H1 (cell line): ENCODE measurements around the gene C2orf81. TPM values are rescaled to one million over a fixed set of nuclear protein-coding genes. Genes with fewer than 3 reads are reported as not detected.
A peak's percentile ranks its signal among the peaks of the same experiment; 100 is the strongest.

Source experiments
- CTCF ChIA-PET: fragments of 300-600 bp; sonication (Branson Sonifier 250); formaldehyde crosslinking; loops from one replicate; lab custom pipeline; 2021; ENCODE audit not compliant: partially characterized antibody; lab: Charles Lee
- POLR2A ChIA-PET: fragments of 300-600 bp; sonication (Branson Sonifier 250); formaldehyde crosslinking; loops from one replicate; lab custom pipeline; 2021; ENCODE audit warnings: inconsistent platforms; ENCODE audit not compliant: partially characterized antibody; lab: Charles Lee
- DNase-seq, 2 experiments: peaks; one replicate each; pipeline versions ENCODE4 v3.0.0 to v3.0.0-alpha.2; 2010 to 2022; ENCODE audit warnings: low spot score in 2 of 2, low read depth in 1 of 2, mixed read lengths in 1 of 2
- FAIRE-seq: peaks from 2 replicates; lab custom pipeline; 2011; peaks lifted over from hg19 to GRCh38; lab: Jason Lieb, UNC
- H2AFZ ChIP-seq: 2 replicates; pipeline ENCODE4 v1.8.1; 2012; ENCODE audit warnings: low read length, inconsistent platforms
- H2AK5ac ChIP-seq: 2 replicates; pipeline ENCODE4 v1.6.1; 2013; ENCODE audit warnings: low read depth, low read length
- H2BK120ac ChIP-seq: replicated peaks from 2 replicates; pipeline ENCODE3; 2013; ENCODE audit warnings: low read depth, low read length, inconsistent platforms
- H2BK12ac ChIP-seq: 2 replicates; pipeline ENCODE4 v1.6.1; 2013; ENCODE audit warnings: low read depth, low read length
- H2BK15ac ChIP-seq: 2 replicates; pipeline ENCODE4 v1.6.1; 2013; ENCODE audit warnings: low read length
- H2BK20ac ChIP-seq: 2 replicates; pipeline ENCODE4 v1.6.1; 2013; ENCODE audit warnings: low read length
- H2BK5ac ChIP-seq: 2 replicates; pipeline ENCODE4 v1.6.1; 2013; ENCODE audit warnings: low read depth, low read length
- H3K14ac ChIP-seq: 2 replicates; pipeline ENCODE4 v1.6.1; 2013; ENCODE audit warnings: inconsistent platforms; ENCODE audit not compliant: insufficient read length
- H3K18ac ChIP-seq: 2 replicates; pipeline ENCODE4 v1.6.1; 2013; ENCODE audit warnings: low read length; ENCODE audit errors: extremely low read depth
- H3K23ac ChIP-seq: 2 replicates; pipeline ENCODE4 v1.6.1; 2013; ENCODE audit warnings: inconsistent platforms; ENCODE audit not compliant: insufficient read length
- H3K23me2 ChIP-seq: 2 replicates; pipeline ENCODE4 v1.6.1; 2013; ENCODE audit warnings: low read depth, low read length
- H3K27ac ChIP-seq: 2 replicates; pipeline ENCODE4 v1.6.1; 2011; ENCODE audit warnings: low read depth, low read length, inconsistent platforms
- H3K27me3 ChIP-seq, 4 experiments: replicated peaks in 1 of 4; 1 replicate in 1 of 4; 2 replicates in 3 of 4; pipeline versions ENCODE4 v1.6.1 to v1.8.1; 2011 to 2013; ENCODE audit warnings: low read length in 3 of 4, mild to moderate bottlenecking in 3 of 4, inconsistent platforms in 2 of 4, mixed read lengths in 2 of 4, moderate library complexity in 1 of 4; ENCODE audit not compliant: control insufficient read depth in 3 of 4, insufficient read depth in 3 of 4; ENCODE audit errors: extremely low read depth in 1 of 4
- H3K36me3 ChIP-seq, 4 experiments: 2 replicates each; pipeline versions ENCODE4 v1.6.1 to v1.8.1; 2011 to 2013; ENCODE audit warnings: mild to moderate bottlenecking in 4 of 4, low read length in 3 of 4, moderate library complexity in 2 of 4, control low read depth in 1 of 4, inconsistent platforms in 1 of 4; ENCODE audit not compliant: insufficient read depth in 4 of 4, control insufficient read depth in 2 of 4
- H3K4ac ChIP-seq: replicated peaks from 2 replicates; pipeline ENCODE3; 2013; ENCODE audit warnings: low read length, low read depth, mixed read lengths, inconsistent platforms; ENCODE audit not compliant: insufficient read length
- H3K4me1 ChIP-seq, 4 experiments: replicated peaks in 1 of 4; 1 replicate in 1 of 4; 2 replicates in 3 of 4; pipeline versions ENCODE4 v1.6.1 to v1.8.1; 2011 to 2013; ENCODE audit warnings: low read length in 3 of 4, inconsistent platforms in 2 of 4, mixed read lengths in 1 of 4; ENCODE audit not compliant: insufficient read depth in 4 of 4, control insufficient read depth in 3 of 4
- H3K4me2 ChIP-seq, 2 experiments: 2 replicates each; pipeline versions ENCODE4 v1.6.1 to v1.8.1; 2011 to 2013; ENCODE audit warnings: low read depth in 2 of 2, low read length in 2 of 2, control low read depth in 1 of 2, inconsistent platforms in 1 of 2, mild to moderate bottlenecking in 1 of 2; ENCODE audit not compliant: insufficient read depth in 1 of 2
- H3K4me3 ChIP-seq, 4 experiments: fragments of 200-600, 300-600 bp in 1 of 4; sonication (generic), shearing (Covaris generic), sonication (Bioruptor Twin) in 1 of 4; 2 replicates each; pipeline versions ENCODE4 v1.5.1 to v1.8.1; 2011 to 2016; ENCODE audit warnings: low read length in 4 of 4, low read depth in 3 of 4, control low read depth in 2 of 4, inconsistent platforms in 2 of 4, mild to moderate bottlenecking in 2 of 4, mixed read lengths in 1 of 4, moderate library complexity in 1 of 4; ENCODE audit not compliant: insufficient read depth in 2 of 4; ENCODE audit errors: extremely low read depth in 1 of 4
- H3K56ac ChIP-seq: replicated peaks from 2 replicates; pipeline ENCODE3; 2013; ENCODE audit warnings: low read depth, mild to moderate bottlenecking, mixed read lengths, low read length, inconsistent platforms; ENCODE audit not compliant: insufficient read length
- H3K79me1 ChIP-seq: 2 replicates; pipeline ENCODE4 v1.6.1; 2013; ENCODE audit warnings: low read depth, low read length, control low read depth
- H3K79me2 ChIP-seq, 2 experiments: 2 replicates each; pipeline versions ENCODE4 v1.6.1 to v1.8.1; 2012 to 2013; ENCODE audit warnings: low read length in 2 of 2, mild to moderate bottlenecking in 2 of 2, inconsistent platforms in 1 of 2; ENCODE audit not compliant: insufficient read depth in 2 of 2, control insufficient read depth in 1 of 2
- H3K9ac ChIP-seq, 4 experiments: replicated peaks in 1 of 4; 1 replicate in 1 of 4; 2 replicates in 3 of 4; pipeline versions ENCODE4 v1.6.1 to v1.8.1; 2011 to 2013; ENCODE audit warnings: low read depth in 3 of 4, low read length in 3 of 4, control low read depth in 2 of 4, mild to moderate bottlenecking in 2 of 4, moderate library complexity in 2 of 4, inconsistent platforms in 1 of 4; ENCODE audit errors: extremely low read depth in 1 of 4
- H3K9me3 ChIP-seq, 2 experiments: 2 replicates each; pipeline versions ENCODE4 v1.6.1 to v1.8.1; 2012 to 2013; ENCODE audit warnings: mild to moderate bottlenecking in 2 of 2, moderate library complexity in 2 of 2, control low read depth in 1 of 2, inconsistent platforms in 1 of 2, low read depth in 1 of 2, low read length in 1 of 2, mixed read lengths in 1 of 2; ENCODE audit not compliant: insufficient read depth in 2 of 2
- H4K20me1 ChIP-seq, 2 experiments: replicated peaks in 1 of 2; 2 replicates each; pipeline versions ENCODE3 to v1.8.1; 2011 to 2013; ENCODE audit warnings: inconsistent platforms in 2 of 2, low read length in 2 of 2, mild to moderate bottlenecking in 1 of 2; ENCODE audit not compliant: insufficient read depth in 2 of 2, control insufficient read depth in 1 of 2
- H4K5ac ChIP-seq: 2 replicates; pipeline ENCODE4 v1.6.1; 2013; ENCODE audit warnings: low read length, low read depth, mixed read lengths, inconsistent platforms; ENCODE audit not compliant: insufficient read length
- H4K8ac ChIP-seq: 2 replicates; pipeline ENCODE4 v1.8.0; 2013; ENCODE audit warnings: mild to moderate bottlenecking, moderate library complexity, low read length, inconsistent platforms; ENCODE audit not compliant: insufficient read depth; ENCODE audit errors: extremely low read depth
- H4K91ac ChIP-seq: replicated peaks from 2 replicates; pipeline ENCODE3; 2013; ENCODE audit warnings: low read length, mixed read lengths, inconsistent platforms; ENCODE audit not compliant: insufficient read length
- ASH2L ChIP-seq: fragments of 200-600, 300-600 bp; sonication (generic); IDR thresholded peaks from one replicate; pipeline ENCODE4 v1.7.1; 2017; ENCODE audit warnings: low read length
- BRCA1 ChIP-seq: IDR thresholded peaks from 2 replicates; pipeline ENCODE4 v1.6.1; 2012; ENCODE audit warnings: low read depth, low read length, improper control_type of control experiment
- EP300 ChIP-seq, 2 experiments: IDR thresholded peaks; 1 replicate in 1 of 2; 2 replicates in 1 of 2; pipeline ENCODE4 v1.6.1; 2011 to 2012; ENCODE audit warnings: low read depth in 2 of 2, low read length in 2 of 2, mild to moderate bottlenecking in 2 of 2, borderline replicate concordance in 1 of 2, inconsistent platforms in 1 of 2, moderate library complexity in 1 of 2
- HDAC2 ChIP-seq, 2 experiments: fragments of 300-600 bp in 1 of 2; sonication (generic) in 1 of 2; IDR thresholded peaks; 2 replicates each; pipeline ENCODE4 v1.6.1; 2011 to 2012; ENCODE audit warnings: low read depth in 2 of 2, low read length in 2 of 2, mild to moderate bottlenecking in 2 of 2, moderate library complexity in 2 of 2, borderline replicate concordance in 1 of 2, inconsistent platforms in 1 of 2
- KDM4A ChIP-seq: IDR thresholded peaks from one replicate; pipeline ENCODE4 v1.7.1; 2012; ENCODE audit warnings: low read depth, mild to moderate bottlenecking, moderate library complexity, low read length, inconsistent platforms; ENCODE audit not compliant: severe bottlenecking
- KDM5A ChIP-seq: fragments of 200-600 bp; IDR thresholded peaks from 2 replicates; pipeline ENCODE4 v1.7.1; 2012; ENCODE audit warnings: mild to moderate bottlenecking, low read length, inconsistent platforms, mixed read lengths
- POLR2AphosphoS5 ChIP-seq: IDR thresholded peaks from 2 replicates; pipeline ENCODE4 v1.6.1; 2011; ENCODE audit warnings: low read depth, low read length
- RBBP5 ChIP-seq: IDR thresholded peaks from 2 replicates; pipeline ENCODE4 v1.7.1; 2012; ENCODE audit warnings: low read depth, mild to moderate bottlenecking, inconsistent platforms, low read length, moderate library complexity, borderline replicate concordance
- SAP30 ChIP-seq: fragments of 300-600 bp; sonication (generic); IDR thresholded peaks from 2 replicates; pipeline ENCODE4 v1.7.1; 2012; ENCODE audit warnings: low read length, moderate library complexity, mild to moderate bottlenecking, inconsistent platforms; ENCODE audit not compliant: insufficient read depth, insufficient replicate concordance
- SIRT6 ChIP-seq: IDR thresholded peaks from one replicate; pipeline ENCODE4 v1.7.1; 2012; ENCODE audit warnings: low read length, inconsistent platforms
- SUZ12 ChIP-seq: fragments of 200-600 bp; sonication (generic); IDR thresholded peaks from 2 replicates; pipeline ENCODE4 v1.6.1; 2012; ENCODE audit warnings: mild to moderate bottlenecking, inconsistent platforms, low read length, moderate library complexity, mixed read lengths
- WGBS, 2 experiments: shearing (Covaris generic) in 1 of 2; methylation state at CpG; one replicate each; pipeline versions ENCODE4 v1.1.6 to v1.1.7; 2013 to 2015; ENCODE audit warnings: low lambda C conversion rate in 2 of 2, mixed read lengths in 2 of 2, inconsistent platforms in 1 of 2, low coverage in 1 of 2, missing lambda C conversion rate in 1 of 2; ENCODE audit not compliant: insufficient replicate concordance in 2 of 2, insufficient coverage in 1 of 2, insufficient read length in 1 of 2; ENCODE audit errors: extremely low coverage in 1 of 2, missing lambda C conversion rate in 1 of 2; 5-methylcytosine and 5-hydroxymethylcytosine counted together
- polyA plus RNA-seq, 7 experiments: library from polyadenylated mRNA; depleted of rRNA in 3 of 7; stranded (reverse) in 5 of 7; unstranded in 2 of 7; fragments of >200 nt in 5 of 7; fragments of 200-250 nt in 2 of 7; gene quantifications; 1 replicate in 5 of 7; 2 replicates in 1 of 7; 4 replicates in 1 of 7; pipeline versions ENCODE4 v1.2.1 to v1.2.3, GENCODE V29; 2011 to 2013; ENCODE audit warnings: missing spikeins in 2 of 7, mixed read lengths in 2 of 7
- total RNA-seq: library from RNA; stranded (reverse); fragmentation: NEBNext Ultra II Directional; extraction: Animal tissue kit (Norgen Biotek cat#: 25700); gene quantifications from 2 replicates; pipeline ENCODE4 v1.2.1, GENCODE V29; 2021

C2orf81 gene
- total and polyA plus RNA-seq, 2 of the 8 experiments (the other 6 are each of a cell fraction or from before 2014, with no cell fraction given) = 1.6 to 3.3 TPM

- POLR2A ChIA-PET = interaction anchor here (0.6 to 3.3 kb wide), 24 partner anchors 9 to 391 kb away, joined by 3 to 16 read pairs (median 4); partner anchors contain the start of genes C2orf81, DCTN1, RTKN and WBP1
- TF ChIP-seq BRCA1 (no peak), ASH2L (peak; percentile 47), KDM4A (peak; percentile 53), KDM5A (no peak), SUZ12 (no peak), SAP30 (no peak), SIRT6 (no peak), EP300 (IDR thresholded peaks at IDR 0.05; ENCODE audit: borderline replicate concordance in 1 of 2, low read depth in 2 of 2, low read length in 2 of 2) (no peak), RBBP5 (no peak), HDAC2 (IDR thresholded peaks at IDR 0.05; ENCODE audit: borderline replicate concordance in 1 of 2, low read depth in 2 of 2, low read length in 2 of 2) (no peak), POLR2AphosphoS5 (no peak)
Measured at GRCh38 chr2:74391209-74391579, 30.2 kb downstream of the C2orf81 start.

More at GRCh38 chr2:74391209-74391579, 30.2 kb downstream of the C2orf81 start:
- CTCF ChIA-PET = interaction anchor here (0.5 to 6.1 kb wide), 20 partner anchors 9 to 253 kb away, joined by 3 to 49 read pairs (median 4); partner anchors contain the start of genes DCTN1, INO80B, MTHFD2 and WBP1
- Histone ChIP-seq H3K4ac (no peak overlapping the region), H4K91ac (no peak overlapping the region), H2BK15ac (no peak overlapping the region), H3K4me3 (peak overlapping the region; percentile 86 to 96 (median 90)), H3K56ac (no peak overlapping the region), H3K79me2 (peaks cover 15 to 51% of the 10 kb centered on the region in 2 experiments), H2BK12ac (no peak overlapping the region), H2AFZ (peak overlapping the region; percentile 43; the same call in 1 of the 2 replicates), H2BK20ac (no peak overlapping the region), H2BK120ac (no peak overlapping the region), H3K36me3 (no peaks in the 10 kb centered on the region), H3K27me3 (no peaks in the 10 kb centered on the region), H3K9me3 (no peaks in the 10 kb centered on the region), H3K14ac (no peak overlapping the region), H4K20me1 (peaks cover 6 to 11% of the 10 kb centered on the region in 2 experiments), H3K23ac (no peak overlapping the region), H4K5ac (no peak overlapping the region), H3K9ac (peak overlapping the region; percentile 83 to 97 (median 88)), H3K18ac (peak overlapping the region; percentile 88), H3K23me2 (peaks cover 6% of the 10 kb centered on the region), H3K27ac (peak overlapping the region; percentile 98; the same call in 1 of the 2 replicates), H2AK5ac (no peak overlapping the region), H2BK5ac (peak overlapping the region; percentile 98), H4K8ac (no peak overlapping the region), H3K79me1 (peaks cover 10% of the 10 kb centered on the region), H3K4me1 (peaks cover 0 to 3% (median 0%) of the 10 kb centered on the region in 4 experiments; a peak in 4 of 7 replicates), H3K4me2 (peak overlapping the region; percentile 90 to 92)
- 4% methylated on average over 11 of the region's 11 CpGs; no CpG with 5 or more reads in 1 of the 2 experiments for WGBS, 2 experiments
- FAIRE-seq = no peak
- DNase-seq = no peak
